ES-I3 (cell line): ENCODE data around the gene ENPP7.

Source experiments
- H3K36me3 ChIP-seq: 2 replicates; pipeline ENCODE4 v1.6.1; 2013; ENCODE audit warnings: mild to moderate bottlenecking, low read length, control low read depth, moderate library complexity; ENCODE audit not compliant: insufficient read depth
- H3K4me1 ChIP-seq: 2 replicates; pipeline ENCODE4 v1.6.1; 2013; ENCODE audit warnings: mild to moderate bottlenecking, control low read depth, low read length; ENCODE audit not compliant: insufficient read depth
- H3K9ac ChIP-seq: 2 replicates; pipeline ENCODE4 v1.6.1; 2013; ENCODE audit warnings: low read depth, mild to moderate bottlenecking, low read length, moderate library complexity
- H3K9me3 ChIP-seq: 2 replicates; pipeline ENCODE4 v1.6.1; 2013; ENCODE audit warnings: mild to moderate bottlenecking, low read length, moderate library complexity; ENCODE audit not compliant: control insufficient read depth, insufficient read depth

Gene ENPP7

GRCh38 chr17:79789943-79790804, 59.4 kb downstream of the ENPP7 start:
- Histone ChIP-seq H3K36me3 (no peaks in the 10 kb centered on the region), H3K9ac (peak overlapping the region; percentile 55; the same call in 1 of the 2 replicates), H3K4me1 (peaks cover 19% of the 10 kb centered on the region), H3K9me3 (no peaks in the 10 kb centered on the region)

- no peak overlapping the region for H3K9ac ChIP-seq
- peaks cover 23% of the 10 kb centered on the region for H3K4me1 ChIP-seq
- no peaks in the 10 kb centered on the region for H3K36me3 ChIP-seq
- H3K9me3 ChIP-seq: no peaks in the 10 kb centered on the region
These were observed 60.3 kb downstream of the ENPP7 start for GRCh38 chr17:79790805-79791734.

- Histone ChIP-seq H3K9me3 (no peaks in the 10 kb centered on the region), H3K4me1 (peaks cover 23% of the 10 kb centered on the region), H3K36me3 (no peaks in the 10 kb centered on the region), H3K9ac (no peak overlapping the region)
These were observed 61.0 kb downstream of the ENPP7 start for GRCh38 chr17:79791735-79792161.
